Activated CD8-positive, alpha-beta memory T cell treated with anti-CD3 and anti-CD28 coated beads for 36 hours (primary cell): ENCODE results near the gene PCP4L1. TPM values are rescaled to one million over a fixed set of nuclear protein-coding genes. Genes with fewer than 3 reads are reported as not detected.

ENCODE experiments used
- total RNA-seq, 2 experiments: library from RNA; stranded (reverse); gene quantifications; one replicate each; pipeline ENCODE4 v1.2.3, GENCODE V29; 2021

The PCP4L1 gene
- total RNA-seq, 2 experiments from 2014 or later = 0.13 TPM; not detected in 1

Other genes starting within 250 kb of the PCP4L1 start
- gene F11R, start 237.6 kb upstream of the PCP4L1 start, total RNA-seq = 10 to 100 TPM in 1 of 2 experiments, 1 to 10 TPM in 1; 8.6 to 11.5 TPM
- 10 to 100 TPM; 40.9 to 43.2 TPM for gene TSTD1, start 219.8 kb upstream of the PCP4L1 start, total RNA-seq
- 10 to 100 TPM; 58.4 to 63.8 TPM for gene USF1, start 212.8 kb upstream of the PCP4L1 start, total RNA-seq
- 100 to 1,000 TPM; 149 TPM for gene ARHGAP30, start 188.9 kb upstream of the PCP4L1 start, total RNA-seq
- gene NECTIN4, start 169.2 kb upstream of the PCP4L1 start, total RNA-seq = under 1 TPM in 1 of 2 experiments, not detected in 1; 0.08 TPM
- gene KLHDC9, start 160.4 kb upstream of the PCP4L1 start, total RNA-seq = under 1 TPM; 0.38 to 0.53 TPM
- gene PFDN2, start 140.7 kb upstream of the PCP4L1 start, total RNA-seq = 100 to 1,000 TPM; 148 to 159 TPM
- 10 to 100 TPM; 38.6 to 40.3 TPM for gene NIT1, start 140.6 kb upstream of the PCP4L1 start, total RNA-seq
- 10 to 100 TPM; 42.4 to 42.7 TPM for gene DEDD, start 126.1 kb upstream of the PCP4L1 start, total RNA-seq
- gene UFC1, start 104.8 kb upstream of the PCP4L1 start, total RNA-seq = 10 to 100 TPM; 99.0 to 99.9 TPM
- 10 to 100 TPM; 23.4 to 25.3 TPM for gene USP21, start 99.2 kb upstream of the PCP4L1 start, total RNA-seq
- gene PPOX, start 92.3 kb upstream of the PCP4L1 start, total RNA-seq = 10 to 100 TPM; 23.1 to 24.1 TPM
- gene B4GALT3, start 81.2 kb upstream of the PCP4L1 start, total RNA-seq = 10 to 100 TPM; 56.4 to 58.9 TPM
- gene ADAMTS4, start 59.7 kb upstream of the PCP4L1 start, total RNA-seq = under 1 TPM; 0.27 to 0.69 TPM
- 10 to 100 TPM; 87.3 to 88.8 TPM for gene NDUFS2, start 56.4 kb upstream of the PCP4L1 start, total RNA-seq
- 1 to 10 TPM in 1 of 2 experiments, under 1 TPM in 1; 0.95 to 1.1 TPM for gene FCER1G, start 43.5 kb upstream of the PCP4L1 start, total RNA-seq
- gene APOA2, start 35.1 kb upstream of the PCP4L1 start, total RNA-seq = not detected
- 10 to 100 TPM; 23.7 to 25.1 TPM for gene TOMM40L, start 32.7 kb upstream of the PCP4L1 start, total RNA-seq
- gene NR1I3, start 20.5 kb upstream of the PCP4L1 start, total RNA-seq = not detected
- 1 to 10 TPM; 2.3 to 2.6 TPM for gene MPZ, start 51.2 kb downstream of the PCP4L1 start, total RNA-seq
- gene SDHC, start 55.6 kb downstream of the PCP4L1 start, total RNA-seq = 100 to 1,000 TPM; 211 to 218 TPM
- gene CFAP126, start 109.1 kb downstream of the PCP4L1 start, total RNA-seq = not detected
- not detected for gene FCGR2A, start 246.7 kb downstream of the PCP4L1 start, total RNA-seq